ENCODE data around the gene COIL. TPM values are rescaled to one million over a fixed set of nuclear protein-coding genes. Genes with fewer than 3 reads are reported as not detected.

Gene COIL
- total RNA-seq, 4 donors from 2014 or later: 6.9 to 26.1 (median 14.3) TPM

GRCh38 chr17:56978441-56979090 is 17.7 kb upstream of the COIL start:
- peak overlapping the region; percentile 56 to 74 for H3K27ac ChIP-seq
- intact Hi-C loops (cut with DNase I; ENCODE audit: low total_unique reads): no loop called here
- H3K9me3 ChIP-seq: no peaks in the 10 kb centered on the region
- no peaks in the 10 kb centered on the region for H3K36me3 ChIP-seq
- no peaks in the 10 kb centered on the region for H3K4me1 ChIP-seq
- TF ChIP-seq POLR2A (IDR thresholded peaks at IDR 0.05) (no peak), CTCF (IDR thresholded peaks at IDR 0.05) (no peak)
- no peak for DNase-seq
- no peaks in the 10 kb centered on the region for H3K27me3 ChIP-seq
- peak overlapping the region; percentile 57 to 59 for H3K4me3 ChIP-seq

DNA sequence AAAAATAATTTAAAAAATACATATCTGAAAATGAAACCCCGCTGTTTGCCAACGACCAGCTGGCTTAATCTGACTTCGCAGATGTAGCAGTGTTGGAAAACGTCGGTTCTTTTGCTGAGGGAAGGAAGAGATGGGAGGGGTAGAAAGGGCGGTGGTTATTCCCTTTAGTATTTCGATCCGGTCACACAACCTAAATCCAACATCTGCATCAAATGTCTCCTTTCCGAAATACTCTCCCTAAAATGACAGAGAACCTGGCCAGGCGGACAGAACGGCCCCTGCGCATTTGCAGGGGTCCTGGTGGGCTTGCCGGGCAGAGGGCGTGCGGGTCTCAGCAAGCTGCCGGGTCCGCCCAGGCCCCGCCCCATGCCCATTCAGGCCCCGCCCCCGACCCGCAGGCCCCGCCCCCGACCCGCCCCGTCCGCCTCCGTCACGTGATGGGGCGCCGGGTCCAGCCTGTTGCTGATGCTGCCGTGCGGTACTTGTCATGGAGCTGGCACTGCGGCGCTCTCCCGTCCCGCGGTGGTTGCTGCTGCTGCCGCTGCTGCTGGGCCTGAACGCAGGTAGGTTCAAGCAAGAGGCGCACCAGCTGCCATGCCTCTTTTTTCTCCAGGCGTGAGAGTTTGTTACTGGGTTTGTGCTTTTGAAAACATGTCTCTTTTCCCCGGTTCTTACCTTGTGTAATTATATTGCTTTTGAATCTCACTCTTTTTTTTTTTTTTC is 17.0 kb upstream of the COIL start, which contains the start of gene SCPEP1:
Gene SCPEP1, plus strand, starts transcription at position 459 of the 723 bp plus-strand sequence. Its CDS starts 29 bp downstream, at position 488.
- Histone ChIP-seq H3K27me3 (no peaks in the 10 kb centered on the region), H3K9me3 (no peaks in the 10 kb centered on the region), H3K4me1 (no peaks in the 10 kb centered on the region), H3K4me3 (peak within 1 kb of the TSS; percentile 57 to 59), H3K27ac (peak within 1 kb of the TSS; percentile 56 to 74), H3K36me3 (no peaks in the 10 kb centered on the region)
- TF ChIP-seq POLR2A (IDR thresholded peaks at IDR 0.05) (peak; percentile 48 to 75), CTCF (IDR thresholded peaks at IDR 0.05) (no peak)
- DNase-seq: peak; percentile 79 to 82
- intact Hi-C loops (cut with DNase I; ENCODE audit: low total_unique reads): no loop called here

DNA sequence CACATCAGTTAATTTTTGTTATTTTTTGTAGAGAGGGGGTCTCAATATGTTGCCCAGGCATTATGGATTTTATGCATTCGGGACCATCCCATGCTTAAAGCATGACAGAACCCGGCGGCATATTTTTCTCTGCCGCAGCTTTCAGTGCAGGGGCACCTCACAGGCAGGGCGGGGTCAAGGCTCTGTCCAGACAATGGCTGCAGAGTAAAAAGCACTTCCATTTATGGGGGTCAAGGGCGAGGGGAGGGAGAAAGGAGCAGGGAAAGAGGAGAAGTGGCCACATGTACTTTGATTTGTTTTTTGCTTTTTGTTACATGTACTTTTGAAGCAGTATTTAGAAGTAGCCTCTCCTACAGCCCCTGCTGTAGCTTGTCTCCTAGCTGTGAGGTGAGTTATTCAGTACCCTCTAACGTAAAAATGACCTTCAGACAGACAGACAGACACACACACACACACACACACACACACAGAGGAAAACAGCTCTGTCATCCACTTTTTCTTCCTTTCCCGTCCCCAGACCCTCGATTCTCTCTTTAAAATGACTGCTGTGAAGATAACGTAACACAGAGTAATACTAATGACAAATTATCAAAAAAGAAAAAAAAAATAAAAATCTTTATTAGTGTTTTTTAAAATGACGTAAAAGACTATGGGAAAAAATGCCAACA is 16.2 kb upstream of the COIL start:
- no peak for DNase-seq
- no peaks in the 10 kb centered on the region for H3K27me3 ChIP-seq
- peak overlapping the region; percentile 57 to 59 for H3K4me3 ChIP-seq
- H3K4me1 ChIP-seq: no peaks in the 10 kb centered on the region
- no peaks in the 10 kb centered on the region for H3K9me3 ChIP-seq
- TF ChIP-seq CTCF (IDR thresholded peaks at IDR 0.05): no peak
- no peak for TF ChIP-seq POLR2A (IDR thresholded peaks at IDR 0.05)
- H3K27ac ChIP-seq: peak overlapping the region in 1 of 2 donors; percentile 74
- intact Hi-C loops (cut with DNase I; ENCODE audit: low total_unique reads): no loop called here
- no peaks in the 10 kb centered on the region for H3K36me3 ChIP-seq

- intact Hi-C loops (cut with DNase I; ENCODE audit: low total_unique reads): no loop called here
- no peak overlapping the region for H3K27ac ChIP-seq
- H3K4me3 ChIP-seq: no peak overlapping the region
- H3K27me3 ChIP-seq: no peaks in the 10 kb centered on the region
- H3K36me3 ChIP-seq: no peaks in the 10 kb centered on the region
- no peaks in the 10 kb centered on the region for H3K9me3 ChIP-seq
- H3K4me1 ChIP-seq: no peaks in the 10 kb centered on the region
- no peak for DNase-seq
- TF ChIP-seq CTCF (IDR thresholded peaks at IDR 0.05) (no peak), POLR2A (IDR thresholded peaks at IDR 0.05) (no peak)
Measured at GRCh38 chr17:56975656-56976055, 14.8 kb upstream of the COIL start.

- no peak overlapping the region for H3K27ac ChIP-seq
- no peak for TF ChIP-seq CTCF (IDR thresholded peaks at IDR 0.05)
- TF ChIP-seq POLR2A (IDR thresholded peaks at IDR 0.05): no peak
- intact Hi-C loops (cut with DNase I; ENCODE audit: low total_unique reads): no loop called here
Measured at GRCh38 chr17:56974055-56974454, 13.2 kb upstream of the COIL start.

More at GRCh38 chr17:56974055-56974454, 13.2 kb upstream of the COIL start:
- no peaks in the 10 kb centered on the region for H3K4me1 ChIP-seq
- H3K27me3 ChIP-seq: no peaks in the 10 kb centered on the region
- no peak for DNase-seq
- H3K9me3 ChIP-seq: no peaks in the 10 kb centered on the region
- H3K4me3 ChIP-seq: no peak overlapping the region
- no peaks in the 10 kb centered on the region for H3K36me3 ChIP-seq

All from uterus (tissue), 4 donors.